NCI-H1436 treated with DMSO at 0.1 percent for 48 hours (cell line): ENCODE results near the gene CRYZ.
A peak's percentile ranks its signal among the peaks of the same experiment; 100 is the strongest.
"Not testable (repeated sequence)": the region's sequence is repeated elsewhere in the genome, so short reads cannot be mapped to it uniquely, and the experiment has no call there.

Experiments
- DNase-seq: peaks from one replicate; lab custom pipeline; 2025; lab: John Stamatoyannopoulos, UW

Gene CRYZ

GRCh38 chr1:74732960-74733603 lies at the start of gene CRYZ, which contains the start of gene TYW3:
CRYZ (minus strand) TSS chr1:74733050; CDS start chr1:74724821, 8,229 bp downstream.
TYW3 (plus strand) TSS chr1:74733152; CDS start chr1:74733245, 93 bp downstream.
- DNase-seq, result peak; percentile 42

DNA sequence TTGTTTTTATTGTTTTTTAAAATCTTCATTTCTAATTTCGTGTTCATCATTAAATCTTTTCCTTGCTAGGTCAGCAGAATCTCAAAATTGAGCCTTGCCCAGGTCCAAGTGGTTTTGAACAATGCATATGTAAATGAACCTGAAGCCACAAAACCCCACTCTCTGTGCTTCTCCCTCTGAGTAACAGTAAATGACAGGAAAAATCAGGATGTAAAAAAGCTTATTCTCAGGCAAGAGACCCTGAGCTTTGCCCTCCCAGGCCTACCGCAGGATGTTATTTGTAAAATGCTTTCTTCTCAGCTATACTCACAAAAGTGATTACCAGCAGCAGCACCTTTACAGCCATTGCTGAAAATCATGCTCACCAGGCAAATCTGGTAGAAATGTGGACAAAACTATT lies 47.7 kb upstream of the CRYZ start:
- DNase-seq, result no peak

DNA sequence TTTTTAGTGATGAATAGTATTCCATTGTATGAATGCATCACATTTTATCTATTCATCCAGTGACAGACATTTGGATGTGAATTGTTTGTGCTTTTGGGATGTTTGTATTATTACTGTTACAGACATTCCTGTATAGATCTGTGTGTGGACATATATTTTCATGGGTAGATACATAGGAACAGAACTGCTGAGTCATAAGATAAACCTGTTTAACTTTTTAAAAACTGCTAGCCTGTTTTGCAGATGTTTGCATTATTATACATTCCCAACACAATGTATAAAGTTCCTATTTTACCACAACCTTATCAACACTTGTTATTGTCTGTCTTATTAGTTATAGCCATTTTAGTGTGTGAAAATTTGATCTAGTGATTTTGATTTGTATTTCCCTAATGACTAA lies 46.9 kb upstream of the CRYZ start:
- DNase-seq, result no peak

DNA sequence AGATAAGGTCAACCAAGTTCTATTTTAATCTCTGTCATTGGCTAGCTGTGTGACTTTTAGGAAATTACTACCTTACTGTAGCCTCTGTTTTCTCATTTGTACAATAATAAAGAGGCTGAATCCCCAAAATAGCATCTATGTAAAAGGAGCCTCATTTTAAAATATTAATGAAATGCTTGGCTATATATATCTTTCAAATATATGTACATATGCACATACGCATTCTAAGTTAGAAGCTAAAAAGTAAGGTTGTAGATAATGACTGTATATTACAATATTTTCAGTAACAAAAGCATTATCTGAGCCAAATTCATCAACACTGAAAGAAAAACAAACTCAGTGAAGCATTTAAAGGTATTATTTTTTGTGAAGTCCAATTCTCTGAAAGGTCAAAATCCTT lies 44.7 kb upstream of the CRYZ start:
- no peak for DNase-seq

- DNase-seq, result no peak
Observed at GRCh38 chr1:74775735-74776134, 42.9 kb upstream of the CRYZ start.

- DNase-seq, result no peak
Observed at GRCh38 chr1:74773582-74773981, 40.7 kb upstream of the CRYZ start.

DNA sequence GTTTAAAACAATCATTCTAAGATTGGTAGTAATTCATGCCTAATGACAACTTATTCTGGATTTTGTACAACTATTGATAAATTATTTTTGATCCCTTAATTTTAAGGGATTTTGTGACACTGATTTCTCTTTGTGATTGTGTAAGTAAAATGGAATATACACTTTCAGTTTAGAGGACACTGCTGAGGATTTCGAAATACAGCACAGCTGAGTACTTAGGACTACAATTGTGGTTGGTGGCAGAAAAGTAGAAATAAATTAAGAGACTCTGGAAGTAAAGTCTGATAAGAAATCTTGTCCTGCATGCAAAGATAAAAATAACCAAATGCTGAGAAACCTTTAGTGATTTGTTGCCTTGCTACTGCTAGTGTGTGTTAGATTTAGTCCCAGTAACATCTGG lies 40.1 kb upstream of the CRYZ start:
- no peak for DNase-seq

- peak; percentile 21 for DNase-seq
Observed at GRCh38 chr1:74771913-74772515, 39.2 kb upstream of the CRYZ start.

DNA sequence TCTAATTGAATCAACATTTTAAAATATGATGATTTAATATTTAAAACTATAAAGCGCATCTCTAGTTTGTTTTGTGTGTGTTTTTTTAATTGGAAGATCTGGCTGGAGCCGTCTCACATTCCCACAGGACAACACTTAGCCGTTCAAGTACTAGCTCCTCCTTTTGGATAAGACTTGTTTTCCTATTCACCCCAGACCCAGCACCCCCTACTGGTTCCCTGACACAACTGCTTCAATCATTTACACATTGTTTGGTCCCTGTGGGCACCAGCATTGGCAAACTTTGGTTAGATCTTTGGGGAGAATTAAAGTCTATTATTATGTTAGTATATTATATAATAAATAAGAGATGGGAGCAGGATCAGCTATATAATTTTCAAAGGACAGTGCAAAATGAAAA lies 34.6 kb upstream of the CRYZ start:
- DNase-seq, result no peak

- no peak for DNase-seq
Observed at GRCh38 chr1:74766579-74766978, 33.7 kb upstream of the CRYZ start.

- no peak for DNase-seq
Observed at GRCh38 chr1:74763807-74764206, 31.0 kb upstream of the CRYZ start.

- DNase-seq, result not testable (repeated sequence)
Observed at GRCh38 chr1:74756650-74757049, 23.8 kb upstream of the CRYZ start.

- no peak for DNase-seq
Observed at GRCh38 chr1:74755475-74755874, 22.6 kb upstream of the CRYZ start.

- DNase-seq, result no peak
Observed at GRCh38 chr1:74753104-74753503, 20.3 kb upstream of the CRYZ start.

- no peak for DNase-seq
Observed at GRCh38 chr1:74748960-74749359, 16.1 kb upstream of the CRYZ start.

DNA sequence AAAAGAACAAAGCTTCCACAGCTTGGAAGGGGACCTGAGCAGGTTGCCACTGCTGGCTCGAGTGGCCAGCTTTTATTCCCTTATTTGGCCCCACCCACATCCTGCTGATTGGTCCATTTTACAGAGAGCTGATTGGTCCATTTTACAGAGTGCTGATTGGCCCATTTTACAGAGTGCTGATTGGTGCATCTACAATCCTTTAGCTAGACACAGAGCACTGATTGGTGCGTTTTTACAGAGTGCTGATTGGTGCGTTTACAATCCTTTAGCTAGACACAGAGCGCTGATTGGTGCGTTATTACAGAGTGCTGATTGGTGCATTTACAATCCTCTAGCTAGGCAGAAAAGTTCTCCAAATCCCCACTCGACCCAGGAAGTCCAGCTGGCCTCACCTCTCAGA lies 12.4 kb upstream of the CRYZ start:
- not testable (repeated sequence) for DNase-seq

- not testable (repeated sequence) for DNase-seq
Observed at GRCh38 chr1:74740307-74740980, 7.6 kb upstream of the CRYZ start.

GRCh38 chr1:74737333-74737732 lies 4.5 kb upstream of the CRYZ start:
- DNase-seq, result no peak

GRCh38 chr1:74733604-74734484 lies 994 bp upstream of the CRYZ start:
- DNase-seq, result peak; percentile 22

GRCh38 chr1:74732071-74732946 lies 541 bp downstream of the CRYZ start:
- DNase-seq, result not testable (repeated sequence)

DNA sequence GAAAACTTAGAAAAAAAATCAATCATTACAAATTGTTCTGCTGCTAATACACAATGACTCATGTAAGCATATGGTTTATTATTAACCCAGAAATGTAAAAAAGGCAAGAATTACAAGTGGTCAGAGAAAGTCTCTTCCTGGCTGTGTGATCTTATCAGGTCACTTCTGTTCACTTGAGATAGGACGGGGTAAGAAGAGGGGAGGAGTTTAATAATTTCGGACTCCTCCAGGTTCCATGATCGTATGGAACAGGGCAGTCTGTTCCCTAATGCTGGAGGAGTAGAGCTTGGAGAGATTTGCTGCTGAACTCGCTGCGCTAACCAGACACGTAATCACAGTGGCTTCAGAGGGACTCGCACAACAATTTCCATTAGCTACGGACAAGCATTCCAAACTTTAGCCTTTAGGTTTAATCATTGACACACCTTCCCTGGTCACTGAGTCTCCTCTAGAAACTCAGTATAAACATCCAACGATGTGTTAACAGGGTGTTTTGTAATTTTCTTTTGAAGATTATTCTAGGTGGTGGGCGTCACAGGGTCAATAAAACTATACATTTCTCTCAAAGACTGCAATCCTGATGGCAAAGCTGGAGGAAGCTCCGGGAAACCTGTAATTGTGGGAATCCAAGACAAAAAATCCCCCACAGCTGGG lies 1.3 kb downstream of the CRYZ start:
- no peak for DNase-seq
